HepG2 (cell line): ENCODE results near the gene C1QTNF5. TPM values are rescaled to one million over a fixed set of nuclear protein-coding genes. Genes with fewer than 3 reads are reported as not detected.

Experiments
- ATAC-seq: fragments of 200-7000 bp; cut with Tn5 transposase; 3 replicates; pipeline ENCODE4 v1.9.1; 2020; ENCODE audit warnings: mild to moderate bottlenecking, moderate library complexity
- BruUV-seq: library from RNA; stranded (reverse); fragments of 400-500 nt; replicated peaks from 2 replicates; lab custom pipeline; 2021; lab: Mats Ljungman, UMichigan
- CTCF ChIA-PET: fragments of 300-600 bp; formaldehyde crosslinking; extraction: SDS; loops from one replicate; lab custom pipeline; 2021; ENCODE audit warnings: low total read pairs, inconsistent platforms, low intra/inter-chr PET ratio; lab: Yijun Ruan, JAX
- POLR2A ChIA-PET: fragments of 350-600 bp; sonication (Branson Sonifier 250); formaldehyde crosslinking; loops from one replicate; lab custom pipeline; 2020; ENCODE audit warnings: antibody characterized with exemption, inconsistent platforms; lab: Yijun Ruan, JAX
- DNase-seq: peaks from one replicate; pipeline ENCODE4 v3.0.0-alpha.2; 2015; ENCODE audit warnings: low spot score
- FAIRE-seq: peaks from 3 replicates; lab custom pipeline; 2011; peaks lifted over from hg19 to GRCh38; lab: Jason Lieb, UNC
- H2AFZ ChIP-seq: one replicate; pipeline ENCODE4 v1.6.1; 2011; ENCODE audit warnings: low read length, inconsistent platforms
- H3K27ac ChIP-seq: fragments of 300-600 bp; 3 replicates; pipeline ENCODE4 v1.8.0; 2011; ENCODE audit warnings: mixed run types, mild to moderate bottlenecking, mixed read lengths, low read length, inconsistent platforms; ENCODE audit not compliant: insufficient read depth; ENCODE audit errors: extremely low read length
- H3K27me3 ChIP-seq, 2 experiments: fragments of 200-600 bp in 1 of 2; 2 replicates in 1 of 2; 3 replicates in 1 of 2; pipeline versions ENCODE4 v1.6.0 to v1.8.0; 2011; ENCODE audit warnings: low read length in 2 of 2, mild to moderate bottlenecking in 2 of 2, moderate library complexity in 2 of 2, inconsistent platforms in 1 of 2; ENCODE audit not compliant: insufficient read depth in 2 of 2, control insufficient read depth in 1 of 2
- H3K36me3 ChIP-seq, 2 experiments: fragments of 200-600 bp in 1 of 2; replicated peaks in 1 of 2; 2 replicates in 1 of 2; 3 replicates in 1 of 2; pipeline versions ENCODE4 v1.5.1 to v1.8.0; 2011; ENCODE audit warnings: low read length in 2 of 2, inconsistent platforms in 1 of 2; ENCODE audit not compliant: insufficient read depth in 2 of 2, control insufficient read depth in 1 of 2
- H3K4me1 ChIP-seq: 2 replicates; pipeline ENCODE4 v1.5.1; 2012; ENCODE audit warnings: low read length, inconsistent platforms; ENCODE audit not compliant: insufficient read depth
- H3K4me2 ChIP-seq: 2 replicates; pipeline ENCODE4 v1.6.0; 2011; ENCODE audit warnings: low read depth, low read length, inconsistent platforms
- H3K4me3 ChIP-seq, 3 experiments: fragments of 200-600 bp in 1 of 3; sonication (generic), shearing (Covaris generic) in 1 of 3; replicated peaks in 1 of 3; 2 replicates each; pipeline ENCODE4 v1.5.1; 2011 to 2016; ENCODE audit warnings: low read length in 3 of 3, inconsistent platforms in 2 of 3, low read depth in 2 of 3, mild to moderate bottlenecking in 2 of 3, control low read depth in 1 of 3, mixed read lengths in 1 of 3; ENCODE audit not compliant: insufficient read depth in 1 of 3
- H3K79me2 ChIP-seq: one replicate; pipeline ENCODE4 v1.6.1; 2011; ENCODE audit warnings: low read length, inconsistent platforms; ENCODE audit not compliant: insufficient read depth
- H3K9ac ChIP-seq: 2 replicates; pipeline ENCODE4 v1.6.0; 2011; ENCODE audit warnings: mild to moderate bottlenecking, low read depth, low read length, inconsistent platforms; ENCODE audit not compliant: insufficient read depth
- H3K9me3 ChIP-seq: 2 replicates; pipeline ENCODE4 v1.5.1; 2012; ENCODE audit warnings: mild to moderate bottlenecking, low read length
- H4K20me1 ChIP-seq: 2 replicates; pipeline ENCODE4 v1.6.0; 2011; ENCODE audit warnings: inconsistent platforms, mild to moderate bottlenecking, low read length, moderate library complexity; ENCODE audit not compliant: insufficient read depth
- EHMT2 ChIP-seq: fragments of 200-600 bp; sonication (generic); IDR thresholded peaks from 2 replicates; pipeline ENCODE4 v1.7.0; 2017; ENCODE audit warnings: antibody characterized with exemption, low read depth, low read length, borderline replicate concordance
- HNRNPUL1 ChIP-seq: fragments of 200-400 bp; formaldehyde crosslinking; IDR thresholded peaks from 2 replicates; pipeline ENCODE4 v1.6.1; 2017; ENCODE audit warnings: low read depth, mild to moderate bottlenecking, low read length, moderate library complexity
- HOXA3 ChIP-seq: sonication (generic); formaldehyde crosslinking; IDR thresholded peaks from 2 replicates; pipeline ENCODE4 v1.5.0; 2020; ENCODE audit warnings: missing genetic modification reagents
- ZNF431 ChIP-seq: sonication (generic); formaldehyde crosslinking; IDR thresholded peaks from 2 replicates; pipeline ENCODE4 v1.9.0; 2022; ENCODE audit warnings: missing genetic modification reagents, low read depth, mild to moderate bottlenecking, borderline replicate concordance
- ZNF572 ChIP-seq: sonication (generic); formaldehyde crosslinking; IDR thresholded peaks from 2 replicates; pipeline ENCODE4 v1.5.1; 2020; ENCODE audit warnings: mild to moderate bottlenecking, missing genetic modification reagents
- ZNF746 ChIP-seq: sonication (generic); formaldehyde crosslinking; IDR thresholded peaks from 2 replicates; pipeline ENCODE4 v1.8.0; 2022; ENCODE audit warnings: mild to moderate bottlenecking, missing genetic modification reagents
- ZNF883 ChIP-seq: sonication (generic); formaldehyde crosslinking; IDR thresholded peaks from 2 replicates; pipeline ENCODE4 v1.5.1; 2020; ENCODE audit warnings: mild to moderate bottlenecking, missing genetic modification reagents; ENCODE audit errors: not compliant biosample characterization
- WGBS: methylation state at CpG from one replicate; pipeline ENCODE4 v1.1.6; 2017; ENCODE audit warnings: low lambda C conversion rate; 5-methylcytosine and 5-hydroxymethylcytosine counted together
- in situ Hi-C: cut with HindIII; loops from 2 replicates; pipeline ENCODE4 v1.10.0; 2017; ENCODE audit warnings: low pct_unique_long_range_greater_than_20kb; ENCODE audit not compliant: extremely low pct_ligation_motif_present
- intact Hi-C: fragments of 100-400 bp; cut with micrococcal nuclease; formaldehyde crosslinking; loops from one replicate; pipeline ENCODE4 v1.10.0; 2022; ENCODE audit not compliant: unreplicated experiment
- polyA plus RNA-seq, 8 experiments: library from polyadenylated mRNA; depleted of rRNA in 3 of 8; stranded (reverse) in 7 of 8; unstranded in 1 of 8; fragments of >200 nt; fragmentation: Illumina TruSeq in 4 of 8; extraction: Trizol in 4 of 8; gene quantifications; 2 replicates each; pipeline versions ENCODE4 v1.2.1 to v1.2.3, GENCODE V29; 2011 to 2016; ENCODE audit warnings: low read depth in 4 of 8, missing spikeins in 1 of 8, mixed read lengths in 1 of 8; ENCODE audit not compliant: insufficient read depth in 1 of 8
- total RNA-seq, 5 experiments: library from RNA; depleted of rRNA; stranded (reverse); fragments of >200 nt; fragmentation: Illumina TruSeq; extraction: Trizol; gene quantifications; 2 replicates each; pipeline ENCODE4 v1.2.3, GENCODE V29; 2016; ENCODE audit warnings: low read depth in 1 of 5

The C1QTNF5 gene
- total and polyA plus RNA-seq, 2 of the 13 experiments (the other 11 are each of a cell fraction or from before 2014, with no cell fraction given), result 0.86 to 1.2 TPM

DNA sequence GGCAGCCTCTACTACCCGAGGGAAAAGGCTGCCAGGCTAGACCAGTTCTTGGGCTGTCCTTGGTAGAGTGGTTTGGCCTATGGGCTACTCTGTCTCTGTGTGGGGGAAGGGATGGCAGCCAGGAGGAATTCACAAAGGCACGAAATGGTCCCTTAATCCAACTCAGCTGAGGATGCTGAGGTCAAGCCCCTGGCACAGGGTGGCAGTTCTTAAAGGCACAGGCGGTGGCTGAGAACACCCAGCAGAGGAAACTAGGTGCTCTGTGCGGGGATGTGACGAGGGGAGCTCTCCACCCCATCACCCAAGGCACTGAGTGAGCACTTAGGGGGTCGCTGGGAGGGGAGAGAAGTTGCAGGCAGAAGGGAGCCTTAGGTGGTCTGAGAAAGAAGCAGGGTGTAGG, 5.9 kb upstream of the C1QTNF5 start, which contains the start of gene MFRP:
Gene MFRP (minus strand): TSS at position 101 of the 400 bp plus-strand sequence. CDS start 192 bp downstream, outside the sequence.
- CTCF ChIA-PET, result no interaction called here
- H3K4me2 ChIP-seq, result peak within 1 kb of the TSS; percentile 42
- peaks cover 30% of the 10 kb centered on the region for H3K4me1 ChIP-seq
- no peak within 1 kb of the TSS for H3K4me3 ChIP-seq
- 22% methylated on average over 3 of the region's 6 CpGs for WGBS
- no peaks in the 10 kb centered on the region for H3K79me2 ChIP-seq
- H3K9ac ChIP-seq, result no peak within 1 kb of the TSS
- H3K27me3 ChIP-seq, result peaks cover 2 to 49% of the 10 kb centered on the region in 2 experiments; a peak in 4 of 5 replicates
- TF ChIP-seq HOXA3 (CRISPR knock-in tag), result no peak
- peak; percentile 31 for TF ChIP-seq ZNF883 (CRISPR knock-in tag)
- peak; percentile 38; the same call in 1 of the 2 replicates for TF ChIP-seq ZNF572 (CRISPR knock-in tag)
- no peak for TF ChIP-seq EHMT2
- no peak for TF ChIP-seq ZNF746
- no peak for DNase-seq
- no peaks in the 10 kb centered on the region for H3K9me3 ChIP-seq
- FAIRE-seq, result no peak
- no peak for ATAC-seq
- no peak within 1 kb of the TSS for H2AFZ ChIP-seq
- in situ Hi-C loops (no loop called here), intact Hi-C loops (no loop called here)
- no peak within 1 kb of the TSS for H3K27ac ChIP-seq
- no peaks in the 10 kb centered on the region for H4K20me1 ChIP-seq
- no peaks in the 10 kb centered on the region for H3K36me3 ChIP-seq
- no TSS peak for BruUV-seq
- POLR2A ChIA-PET, result interaction anchor here (2.1 kb wide), 1 partner anchor 21 kb away, joined by 13 read pairs; no protein-coding TSS in a partner anchor

DNA sequence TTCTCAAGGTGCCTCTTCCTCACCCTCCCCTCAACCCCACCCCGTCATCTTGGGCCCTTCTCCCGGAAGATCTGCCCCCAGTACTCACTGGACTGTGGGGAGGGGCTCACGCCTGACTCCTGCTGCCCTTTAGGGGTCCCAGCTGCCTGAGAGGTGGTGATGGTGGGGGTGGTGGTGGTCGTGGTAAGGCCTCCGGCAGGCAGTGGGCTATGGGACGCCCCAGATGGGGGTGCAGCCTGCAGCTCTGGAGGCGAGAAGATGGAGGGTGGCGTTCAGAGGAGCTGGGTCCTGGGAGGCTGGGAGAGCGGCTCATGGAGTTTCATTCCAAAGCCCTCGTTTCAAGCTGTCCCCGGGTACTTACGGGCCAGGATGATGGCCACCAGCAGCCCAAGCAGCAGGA, 5.0 kb upstream of the C1QTNF5 start:
- WGBS, result 48% methylated on average over 4 of the region's 12 CpGs
- no peaks in the 10 kb centered on the region for H3K9me3 ChIP-seq
- no peak overlapping the region for H2AFZ ChIP-seq
- BruUV-seq, result no TSS peak
- H3K27me3 ChIP-seq, result peaks cover 2 to 58% of the 10 kb centered on the region in 2 experiments; a peak in 4 of 5 replicates
- ChIA-PET CTCF (no interaction called here), POLR2A (interaction anchor here (1.1 kb wide), 1 partner anchor 31 kb away, joined by 3 read pairs; no protein-coding TSS in a partner anchor)
- H3K4me1 ChIP-seq, result peaks cover 37% of the 10 kb centered on the region
- intact Hi-C loops, result no loop called here
- H3K4me2 ChIP-seq, result no peak overlapping the region
- no peak overlapping the region for H3K4me3 ChIP-seq
- H3K27ac ChIP-seq, result no peak overlapping the region
- FAIRE-seq (no peak), DNase-seq (no peak), ATAC-seq (no peak)
- no peak overlapping the region for H3K9ac ChIP-seq
- no peak for TF ChIP-seq HNRNPUL1
- no peak for TF ChIP-seq ZNF431 (CRISPR knock-in tag)
- no peaks in the 10 kb centered on the region for H3K36me3 ChIP-seq
- H3K79me2 ChIP-seq, result no peaks in the 10 kb centered on the region
- no peaks in the 10 kb centered on the region for H4K20me1 ChIP-seq
- in situ Hi-C loops, result no loop called here
